ENCODE results near the gene CUL1. TPM values are rescaled to one million over a fixed set of nuclear protein-coding genes. Genes with fewer than 3 reads are reported as not detected.

CUL1 gene
- total and polyA plus RNA-seq, 11 donors, result 17.5 to 58.3 (median 43.6) TPM

- no peak overlapping the region for H3K4me3 ChIP-seq
- H3K27me3 ChIP-seq, result no peaks in the 10 kb centered on the region
- H3K27ac ChIP-seq, result no peak overlapping the region
- no peak for ATAC-seq
- 66 to 78% (median 70%) methylated on average over 2 of the region's 2 CpGs for WGBS, 4 donors
- peaks cover 0 to 54% (median 30%) of the 10 kb centered on the region in 12 donors for H3K4me1 ChIP-seq
- DNase-seq, result no peak
- intact Hi-C loops (cut with DNase I), result no loop called here
- peaks cover 0 to 4% (median 0%) of the 10 kb centered on the region in 12 donors for H3K9me3 ChIP-seq
- H3K36me3 ChIP-seq, result no peaks in the 10 kb centered on the region
- TF ChIP-seq POLR2A (IDR thresholded peaks at IDR 0.05) (no peak), CTCF (IDR thresholded peaks at IDR 0.05) (no peak)
Observed at GRCh38 chr7:148714498-148714897, 15.8 kb downstream of the CUL1 start.

DNA sequence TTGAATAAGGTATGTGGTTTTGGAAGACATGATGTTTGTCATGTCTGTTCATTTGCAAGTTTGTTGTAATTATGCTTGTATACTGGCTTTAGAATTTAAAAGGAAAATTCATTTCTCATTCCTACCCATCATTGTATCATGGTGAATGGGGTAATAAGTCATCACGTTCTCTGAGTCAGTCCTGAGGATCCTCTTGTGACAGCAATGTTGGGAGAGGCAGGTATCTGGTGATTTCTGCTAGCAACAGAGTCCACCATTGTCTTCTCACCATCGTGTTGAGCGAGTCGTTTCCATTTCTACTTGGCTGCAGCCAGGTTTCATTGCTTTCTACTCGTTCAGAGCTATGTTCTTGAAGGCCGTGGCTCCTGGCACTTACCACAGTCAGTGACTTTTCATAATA lies 16.3 kb downstream of the CUL1 start:
- no peak for DNase-seq
- H3K4me3 ChIP-seq, result no peak overlapping the region
- H3K27me3 ChIP-seq, result no peaks in the 10 kb centered on the region
- H3K27ac ChIP-seq, result no peak overlapping the region
- no peaks in the 10 kb centered on the region for H3K36me3 ChIP-seq
- WGBS, 4 donors, result 91 to 94% (median 92%) methylated on average over 6 of the region's 6 CpGs
- no peak for ATAC-seq
- intact Hi-C loops (cut with DNase I), result no loop called here
- TF ChIP-seq POLR2A (IDR thresholded peaks at IDR 0.05) (no peak), CTCF (IDR thresholded peaks at IDR 0.05) (no peak)
- H3K9me3 ChIP-seq, result peaks cover 0 to 4% (median 0%) of the 10 kb centered on the region in 12 donors
- H3K4me1 ChIP-seq, result peaks cover 0 to 59% (median 33%) of the 10 kb centered on the region in 12 donors

DNA sequence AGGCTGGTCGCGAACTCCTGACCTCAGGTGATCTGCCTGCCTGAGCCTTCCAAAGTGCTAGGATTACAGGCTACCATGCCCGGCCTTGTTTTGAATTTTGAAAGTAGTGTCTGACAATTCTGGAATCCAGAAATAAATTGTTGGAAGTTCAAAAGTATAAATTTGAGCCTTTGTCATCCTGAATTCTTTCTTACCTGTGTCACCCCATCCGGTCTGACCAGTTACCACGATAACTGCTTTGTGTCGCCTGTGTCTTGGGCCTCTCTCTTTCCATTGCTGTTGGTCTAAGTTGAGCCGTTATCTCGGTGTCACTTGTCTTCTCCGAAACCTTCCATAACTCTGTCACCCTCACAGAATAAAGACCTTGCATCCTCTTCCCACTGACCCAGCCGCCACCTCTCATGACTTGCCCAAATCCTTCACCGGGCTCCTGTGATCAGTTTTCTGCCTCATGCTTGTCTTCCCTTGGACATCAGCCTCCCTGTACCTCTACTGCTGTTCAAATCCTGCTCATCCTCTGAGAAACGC lies 18.6 kb downstream of the CUL1 start:
- TF ChIP-seq POLR2A (IDR thresholded peaks at IDR 0.05), result no peak
- TF ChIP-seq CTCF (IDR thresholded peaks at IDR 0.05), result no peak
- intact Hi-C loops (cut with DNase I), result no loop called here
- 94 to 96% (median 95%) methylated on average over 12 of the region's 12 CpGs for WGBS, 4 donors
- H3K4me1 ChIP-seq, result peaks cover 2 to 67% (median 46%) of the 10 kb centered on the region in 12 donors
- DNase-seq, result no peak
- H3K27me3 ChIP-seq, result no peaks in the 10 kb centered on the region
- ATAC-seq, result no peak
- H3K4me3 ChIP-seq, result no peak overlapping the region
- H3K27ac ChIP-seq, result no peak overlapping the region
- no peaks in the 10 kb centered on the region for H3K36me3 ChIP-seq
- H3K9me3 ChIP-seq, result peaks cover 0 to 4% (median 0%) of the 10 kb centered on the region in 12 donors

- H3K9me3 ChIP-seq, result peaks cover 0 to 4% (median 0%) of the 10 kb centered on the region in 12 donors
- H3K4me3 ChIP-seq, result no peak overlapping the region
- intact Hi-C loops (cut with DNase I), result no loop called here
- peaks cover 3 to 69% (median 46%) of the 10 kb centered on the region in 12 donors for H3K4me1 ChIP-seq
- H3K27me3 ChIP-seq, result no peaks in the 10 kb centered on the region
- no peak for TF ChIP-seq CTCF (IDR thresholded peaks at IDR 0.05)
- 92 to 98% (median 94%) methylated on average over 3 of the region's 3 CpGs for whole genome bisulfite sequencing, 4 donors
- no peaks in the 10 kb centered on the region for H3K36me3 ChIP-seq
- no peak overlapping the region for H3K27ac ChIP-seq
- DNase-seq (no peak), ATAC-seq (no peak)
Observed at GRCh38 chr7:148718431-148718830, 19.7 kb downstream of the CUL1 start.
